Endothelial cell (in vitro differentiated cells): ENCODE results near the gene RFX8. TPM values are rescaled to one million over a fixed set of nuclear protein-coding genes. Genes with fewer than 3 reads are reported as not detected.

Source experiments
- DNase-seq: peaks from one replicate; pipeline ENCODE4 v3.0.0; 2021; ENCODE audit warnings: low spot score
- H3K27ac Mint-ChIP-seq: one replicate; pipeline ENCODE4 v1.8.0; 2021; ENCODE audit warnings: mixed read lengths, inconsistent platforms; ENCODE audit not compliant: unreplicated experiment
- H3K27me3 Mint-ChIP-seq: one replicate; pipeline ENCODE4 v1.8.0; 2021; ENCODE audit warnings: mild to moderate bottlenecking, moderate library complexity, mixed read lengths, inconsistent platforms; ENCODE audit not compliant: unreplicated experiment
- H3K36me3 Mint-ChIP-seq: one replicate; pipeline ENCODE4 v1.8.0; 2021; ENCODE audit warnings: mild to moderate bottlenecking, low read depth, mixed read lengths, inconsistent platforms; ENCODE audit not compliant: unreplicated experiment
- H3K4me1 Mint-ChIP-seq: one replicate; pipeline ENCODE4 v1.8.0; 2021; ENCODE audit warnings: mild to moderate bottlenecking, mixed read lengths, inconsistent platforms; ENCODE audit not compliant: unreplicated experiment
- H3K4me3 Mint-ChIP-seq: one replicate; pipeline ENCODE4 v1.8.0; 2021; ENCODE audit warnings: mild to moderate bottlenecking, mixed read lengths, inconsistent platforms; ENCODE audit not compliant: unreplicated experiment
- H3K9me3 Mint-ChIP-seq: one replicate; pipeline ENCODE4 v1.8.0; 2021; ENCODE audit warnings: mixed read lengths, inconsistent platforms; ENCODE audit not compliant: unreplicated experiment
- total RNA-seq: library from RNA; stranded (reverse); fragmentation: NEBNext Ultra II Directional; extraction: Animal tissue kit (Norgen Biotek cat#: 25700); gene quantifications from one replicate; pipeline ENCODE4 v1.2.1, GENCODE V29; 2021; ENCODE audit not compliant: unreplicated experiment
- TF ChIP-seq, protein P1 (sequence below): fragments of 200-600 bp; sonication (generic); IDR thresholded peaks from one replicate; pipeline ENCODE4 v1.5.0; 2021; ENCODE audit warnings: antibody characterized with exemption; ENCODE audit not compliant: unreplicated experiment

RFX8 gene
- total RNA-seq, 1 donor from 2014 or later: 5.0 TPM

DNA sequence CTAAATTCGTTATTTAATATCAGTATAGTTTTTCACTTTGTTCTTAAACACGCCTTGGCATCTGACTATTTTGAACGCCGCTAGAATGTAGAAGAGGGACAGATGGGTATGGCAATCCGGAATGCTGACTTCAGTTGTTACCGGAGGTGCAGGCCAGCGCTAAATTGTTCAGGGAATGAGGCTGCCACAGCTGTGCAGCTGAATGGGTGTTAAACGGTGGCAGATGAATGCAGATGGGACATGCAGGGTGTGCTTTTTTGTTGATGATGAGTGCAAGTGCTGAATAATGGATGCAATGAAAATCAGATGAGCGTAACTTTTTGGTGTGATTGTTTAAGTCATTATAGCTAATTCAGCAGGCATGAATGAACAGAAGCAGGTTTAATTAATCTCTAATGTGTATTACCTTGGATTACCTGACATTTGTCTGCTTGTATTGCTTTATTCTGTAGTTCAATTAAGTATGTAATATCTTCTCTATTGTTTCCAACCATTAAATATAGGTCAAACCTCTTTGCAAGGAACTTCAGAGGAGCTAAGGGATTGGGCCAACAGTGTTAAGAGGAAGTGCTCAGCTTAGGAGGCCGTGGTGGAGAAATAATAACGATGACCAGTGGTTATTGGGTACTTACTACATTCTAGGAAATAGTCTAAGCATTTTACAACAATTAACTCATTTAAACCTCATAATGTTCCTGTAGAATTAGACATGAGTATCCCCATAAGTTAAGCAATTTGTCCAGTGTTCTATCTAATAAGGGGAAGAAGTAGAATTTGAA is 75.7 kb downstream of the RFX8 start:
- H3K4me3 Mint-ChIP-seq: no peak overlapping the region
- TF ChIP-seq, protein P1, sequence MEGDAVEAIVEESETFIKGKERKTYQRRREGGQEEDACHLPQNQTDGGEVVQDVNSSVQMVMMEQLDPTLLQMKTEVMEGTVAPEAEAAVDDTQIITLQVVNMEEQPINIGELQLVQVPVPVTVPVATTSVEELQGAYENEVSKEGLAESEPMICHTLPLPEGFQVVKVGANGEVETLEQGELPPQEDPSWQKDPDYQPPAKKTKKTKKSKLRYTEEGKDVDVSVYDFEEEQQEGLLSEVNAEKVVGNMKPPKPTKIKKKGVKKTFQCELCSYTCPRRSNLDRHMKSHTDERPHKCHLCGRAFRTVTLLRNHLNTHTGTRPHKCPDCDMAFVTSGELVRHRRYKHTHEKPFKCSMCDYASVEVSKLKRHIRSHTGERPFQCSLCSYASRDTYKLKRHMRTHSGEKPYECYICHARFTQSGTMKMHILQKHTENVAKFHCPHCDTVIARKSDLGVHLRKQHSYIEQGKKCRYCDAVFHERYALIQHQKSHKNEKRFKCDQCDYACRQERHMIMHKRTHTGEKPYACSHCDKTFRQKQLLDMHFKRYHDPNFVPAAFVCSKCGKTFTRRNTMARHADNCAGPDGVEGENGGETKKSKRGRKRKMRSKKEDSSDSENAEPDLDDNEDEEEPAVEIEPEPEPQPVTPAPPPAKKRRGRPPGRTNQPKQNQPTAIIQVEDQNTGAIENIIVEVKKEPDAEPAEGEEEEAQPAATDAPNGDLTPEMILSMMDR: no peak
- no peaks in the 10 kb centered on the region for H3K9me3 Mint-ChIP-seq
- peaks cover 1% of the 10 kb centered on the region for H3K27me3 Mint-ChIP-seq
- no peaks in the 10 kb centered on the region for H3K36me3 Mint-ChIP-seq
- H3K27ac Mint-ChIP-seq: no peak overlapping the region
- H3K4me1 Mint-ChIP-seq: peaks cover 9% of the 10 kb centered on the region
- no peak for DNase-seq

DNA sequence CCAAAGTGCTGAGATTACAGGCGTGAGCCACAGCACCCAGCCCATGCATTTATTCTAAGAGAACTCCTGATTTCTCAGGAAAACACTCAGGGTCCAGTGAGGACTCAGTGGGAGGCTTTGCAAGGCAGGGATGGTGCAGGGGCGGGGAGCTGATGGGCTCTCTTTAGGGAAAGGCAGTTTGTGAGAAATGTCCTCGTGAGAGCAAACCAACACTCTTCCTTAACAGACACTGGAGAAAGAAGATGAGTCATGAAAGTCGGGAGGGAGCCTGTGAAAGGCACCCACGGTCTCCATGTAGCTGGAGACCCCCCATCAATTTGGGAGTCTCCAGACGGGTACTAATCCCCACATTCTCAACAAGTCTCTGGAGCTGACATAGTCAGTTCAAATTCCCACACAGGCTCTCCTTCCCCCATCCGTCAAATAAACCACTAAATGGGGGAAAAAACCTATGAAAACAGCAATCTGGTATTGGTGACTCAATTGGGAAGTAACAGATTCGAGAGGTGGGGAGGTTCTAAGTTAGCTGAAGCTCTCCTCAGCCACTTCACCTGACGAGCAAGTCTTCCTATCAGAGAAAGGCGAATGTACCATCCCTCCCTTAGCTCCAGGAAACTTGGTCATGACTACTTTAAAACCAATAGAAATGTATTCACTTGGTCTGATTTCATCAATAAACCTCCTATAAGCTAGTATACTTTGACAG is 76.6 kb downstream of the RFX8 start:
- Mint-ChIP-seq H3K9me3 (no peaks in the 10 kb centered on the region), H3K27me3 (peaks cover 1% of the 10 kb centered on the region), H3K4me3 (no peak overlapping the region), H3K36me3 (no peaks in the 10 kb centered on the region), H3K27ac (no peak overlapping the region), H3K4me1 (peaks cover 4% of the 10 kb centered on the region)
- DNase-seq: no peak
- TF ChIP-seq, protein P1: no peak

DNA sequence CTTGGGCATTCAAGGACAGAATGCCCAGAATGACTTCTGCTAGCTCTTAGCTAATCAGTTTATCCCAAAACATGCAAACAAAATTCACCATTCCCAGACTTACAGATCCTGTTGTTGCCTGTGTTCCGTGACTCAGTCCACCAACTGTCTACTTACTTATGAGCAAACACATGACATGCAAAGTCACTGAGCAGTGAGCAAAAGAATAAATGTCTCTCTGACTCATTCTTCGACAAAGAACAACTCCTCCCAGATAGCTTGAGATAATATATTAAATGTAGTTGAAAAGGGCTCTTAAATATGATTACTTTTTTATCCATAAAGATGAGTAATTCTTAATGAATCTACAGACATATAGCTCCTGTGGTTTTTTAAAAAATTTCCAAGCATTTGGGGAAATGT is 78.6 kb downstream of the RFX8 start:
- Mint-ChIP-seq H3K4me1 (no peaks in the 10 kb centered on the region), H3K27me3 (peaks cover 1% of the 10 kb centered on the region), H3K4me3 (no peak overlapping the region), H3K27ac (no peak overlapping the region), H3K9me3 (no peaks in the 10 kb centered on the region), H3K36me3 (no peaks in the 10 kb centered on the region)
- TF ChIP-seq, protein P1: no peak
- DNase-seq: no peak

DNA sequence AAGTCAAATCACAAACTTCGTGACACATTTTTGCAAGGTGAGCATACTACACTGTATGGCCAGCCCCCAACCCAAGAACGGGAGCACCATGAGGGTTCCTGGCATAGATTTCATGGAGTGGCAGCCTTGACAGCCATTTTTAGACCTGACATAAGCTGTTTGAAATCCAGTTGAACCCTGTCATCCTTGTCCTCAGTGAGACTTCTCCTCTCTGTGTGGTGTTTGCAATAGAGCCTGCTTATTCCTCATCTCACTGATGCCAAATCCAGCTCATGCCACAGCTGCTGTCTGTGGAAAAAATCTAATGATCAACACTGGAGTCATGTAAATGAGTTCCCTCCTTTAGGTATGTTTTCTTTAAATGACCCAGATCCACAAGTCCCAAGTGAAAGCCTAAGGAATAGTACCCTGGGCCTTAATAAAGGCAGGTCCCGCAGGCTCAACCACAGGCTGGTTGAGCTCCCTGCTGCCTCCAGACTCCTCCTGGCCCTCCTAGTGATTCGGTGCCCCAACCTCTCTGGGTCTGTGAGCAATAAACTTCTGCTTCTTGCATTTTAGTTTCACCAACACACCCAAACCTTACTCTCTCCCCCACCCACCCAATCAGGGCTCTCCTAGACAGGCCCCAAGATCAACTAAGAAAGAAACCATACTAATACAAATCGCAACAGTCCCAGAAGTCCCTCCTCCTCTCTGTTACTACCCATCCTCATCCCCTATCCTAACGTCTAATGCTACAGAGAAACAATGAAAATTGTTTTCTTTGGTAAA is 79.2 kb downstream of the RFX8 start:
- TF ChIP-seq, protein P1: no peak
- Mint-ChIP-seq H3K27me3 (peaks cover 1% of the 10 kb centered on the region), H3K4me3 (no peak overlapping the region), H3K36me3 (no peaks in the 10 kb centered on the region), H3K4me1 (no peaks in the 10 kb centered on the region), H3K27ac (no peak overlapping the region), H3K9me3 (no peaks in the 10 kb centered on the region)
- DNase-seq: no peak
